CD4-positive, alpha-beta T cell treated with Interleukin-15 for 1 hour (primary cell): ENCODE measurements around the gene S100Z.
"Not testable (repeated sequence)": the region's sequence is repeated elsewhere in the genome, so short reads cannot be mapped to it uniquely, and the experiment has no call there.

Experiments
- DNase-seq: peaks from one replicate; pipeline ENCODE4 v3.0.0-alpha.2; 2020

The S100Z gene

GRCh38 chr5:76888733-76889300, 39.0 kb downstream of the S100Z start:
- no peak for DNase-seq

GRCh38 chr5:76893294-76893693, 43.5 kb downstream of the S100Z start:
- DNase-seq = no peak

- DNase-seq = no peak
Measured at GRCh38 chr5:76896196-76896595, 46.4 kb downstream of the S100Z start.

GRCh38 chr5:76901522-76901921, 51.7 kb downstream of the S100Z start:
- no peak for DNase-seq

GRCh38 chr5:76908166-76908565, 58.4 kb downstream of the S100Z start:
- DNase-seq = no peak

- not testable (repeated sequence) for DNase-seq
Measured at GRCh38 chr5:76910344-76910933, 60.6 kb downstream of the S100Z start.

GRCh38 chr5:76914671-76915070, 64.9 kb downstream of the S100Z start:
- DNase-seq = not testable (repeated sequence)

- no peak for DNase-seq
Measured at GRCh38 chr5:76918539-76918938, 68.7 kb downstream of the S100Z start.

GRCh38 chr5:76920491-76920890, 70.7 kb downstream of the S100Z start:
- DNase-seq = no peak

- DNase-seq = no peak
Measured at GRCh38 chr5:76926329-76927105, 76.7 kb downstream of the S100Z start.

- no peak for DNase-seq
Measured at GRCh38 chr5:76927961-76928360, 78.1 kb downstream of the S100Z start.

- DNase-seq = no peak
Measured at GRCh38 chr5:76930083-76930482, 80.3 kb downstream of the S100Z start.

GRCh38 chr5:76938177-76938576, 88.4 kb downstream of the S100Z start:
- DNase-seq = no peak

GRCh38 chr5:76941000-76941399, 91.2 kb downstream of the S100Z start:
- DNase-seq = no peak

- DNase-seq = no peak
Measured at GRCh38 chr5:76941442-76941841, 91.6 kb downstream of the S100Z start.

GRCh38 chr5:76942581-76942980, 92.8 kb downstream of the S100Z start:
- no peak for DNase-seq

GRCh38 chr5:76943006-76943405, 93.2 kb downstream of the S100Z start:
- DNase-seq = no peak

- no peak for DNase-seq
Measured at GRCh38 chr5:76944638-76945037, 94.8 kb downstream of the S100Z start.

GRCh38 chr5:76945238-76945637, 95.4 kb downstream of the S100Z start:
- DNase-seq = not testable (repeated sequence)

GRCh38 chr5:76946090-76946489, 96.3 kb downstream of the S100Z start:
- no peak for DNase-seq

GRCh38 chr5:76947082-76947503, 97.3 kb downstream of the S100Z start:
- no peak for DNase-seq

- DNase-seq = no peak
Measured at GRCh38 chr5:76952795-76953536, 103.2 kb downstream of the S100Z start, which contains the start of gene CRHBP. TSS of gene CRHBP (plus strand) at chr5:76953045. CDS start at chr5:76953135, 90 bp downstream.
